ENCODE measurements around the gene SLC6A4.

GRCh38 chr17:30256756-30257506 lies 21.4 kb upstream of the SLC6A4 start:
- TF ChIP-seq POLR2A (IDR thresholded peaks at IDR 0.05; ENCODE audit: low read length) (no peak), GATA1 (IDR thresholded peaks at IDR 0.05; ENCODE audit: low read depth, low read length) (no peak)
